ENCODE data around the gene USP40. TPM values are rescaled to one million over a fixed set of nuclear protein-coding genes. Genes with fewer than 3 reads are reported as not detected.
A peak's percentile ranks its signal among the peaks of the same experiment; 100 is the strongest.
"Not testable (repeated sequence)": the region's sequence is repeated elsewhere in the genome, so short reads cannot be mapped to it uniquely, and the experiment has no call there.

USP40 gene
- total and polyA plus RNA-seq, 2 experiments from 2014 or later, result 14.0 to 21.7 TPM

GRCh38 chr2:233603520-233603919 is 36.9 kb upstream of the USP40 start:
- Histone ChIP-seq H3K9me3 (ENCODE audit: low read depth) (no peaks in the 10 kb centered on the region), H3K36me3 (no peaks in the 10 kb centered on the region), H3K27ac (no peak overlapping the region), H3K4me1 (ENCODE audit: low read depth) (no peaks in the 10 kb centered on the region), H3K4me3 (no peak overlapping the region), H3K27me3 (no peaks in the 10 kb centered on the region)
- DNase-seq (ENCODE audit: low read depth in 1 of 2, low spot score in 1 of 2), result no peak
- TF ChIP-seq, protein P1, sequence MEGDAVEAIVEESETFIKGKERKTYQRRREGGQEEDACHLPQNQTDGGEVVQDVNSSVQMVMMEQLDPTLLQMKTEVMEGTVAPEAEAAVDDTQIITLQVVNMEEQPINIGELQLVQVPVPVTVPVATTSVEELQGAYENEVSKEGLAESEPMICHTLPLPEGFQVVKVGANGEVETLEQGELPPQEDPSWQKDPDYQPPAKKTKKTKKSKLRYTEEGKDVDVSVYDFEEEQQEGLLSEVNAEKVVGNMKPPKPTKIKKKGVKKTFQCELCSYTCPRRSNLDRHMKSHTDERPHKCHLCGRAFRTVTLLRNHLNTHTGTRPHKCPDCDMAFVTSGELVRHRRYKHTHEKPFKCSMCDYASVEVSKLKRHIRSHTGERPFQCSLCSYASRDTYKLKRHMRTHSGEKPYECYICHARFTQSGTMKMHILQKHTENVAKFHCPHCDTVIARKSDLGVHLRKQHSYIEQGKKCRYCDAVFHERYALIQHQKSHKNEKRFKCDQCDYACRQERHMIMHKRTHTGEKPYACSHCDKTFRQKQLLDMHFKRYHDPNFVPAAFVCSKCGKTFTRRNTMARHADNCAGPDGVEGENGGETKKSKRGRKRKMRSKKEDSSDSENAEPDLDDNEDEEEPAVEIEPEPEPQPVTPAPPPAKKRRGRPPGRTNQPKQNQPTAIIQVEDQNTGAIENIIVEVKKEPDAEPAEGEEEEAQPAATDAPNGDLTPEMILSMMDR (IDR thresholded peaks at IDR 0.05; ENCODE audit: low read depth, low read length), result no peak

GRCh38 chr2:233602076-233602475 is 35.5 kb upstream of the USP40 start:
- Histone ChIP-seq H3K9me3 (ENCODE audit: low read depth) (no peaks in the 10 kb centered on the region), H3K27ac (no peak overlapping the region), H3K4me3 (no peak overlapping the region), H3K36me3 (no peaks in the 10 kb centered on the region), H3K4me1 (ENCODE audit: low read depth) (no peaks in the 10 kb centered on the region), H3K27me3 (no peaks in the 10 kb centered on the region)
- no peak for DNase-seq (ENCODE audit: low read depth in 1 of 2, low spot score in 1 of 2)
- TF ChIP-seq, protein P1 (IDR thresholded peaks at IDR 0.05; ENCODE audit: low read depth, low read length), result no peak

DNA sequence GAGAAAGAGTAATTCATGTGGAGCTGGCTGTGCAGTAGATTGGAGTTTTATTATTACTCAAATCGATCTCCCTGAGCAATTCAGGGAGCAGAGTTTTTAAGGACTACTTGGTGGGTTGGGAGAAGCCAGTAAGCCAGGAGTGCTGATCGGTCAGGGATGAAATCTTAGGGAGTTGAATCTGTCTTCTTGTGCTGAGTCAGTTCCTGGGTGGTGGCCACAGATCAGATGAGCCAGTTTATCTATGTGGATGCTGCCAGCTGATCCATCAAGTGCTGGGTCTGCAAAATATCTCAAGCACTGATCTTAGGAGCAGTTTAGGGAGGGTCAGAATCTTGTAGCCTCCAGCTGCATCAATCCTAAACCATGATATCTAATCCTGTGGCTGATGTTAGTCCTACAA is 33.8 kb upstream of the USP40 start:
- no peaks in the 10 kb centered on the region for H3K9me3 ChIP-seq (ENCODE audit: low read depth)
- H3K27ac ChIP-seq, result no peak overlapping the region
- H3K4me1 ChIP-seq (ENCODE audit: low read depth), result no peaks in the 10 kb centered on the region
- TF ChIP-seq, protein P1 (IDR thresholded peaks at IDR 0.05; ENCODE audit: low read depth, low read length), result no peak
- H3K4me3 ChIP-seq, result no peak overlapping the region
- peak in 1 of 2 donors; percentile 11 for DNase-seq (ENCODE audit: low read depth in 1 of 2, low spot score in 1 of 2)
- H3K27me3 ChIP-seq, result no peaks in the 10 kb centered on the region
- H3K36me3 ChIP-seq, result no peaks in the 10 kb centered on the region

DNA sequence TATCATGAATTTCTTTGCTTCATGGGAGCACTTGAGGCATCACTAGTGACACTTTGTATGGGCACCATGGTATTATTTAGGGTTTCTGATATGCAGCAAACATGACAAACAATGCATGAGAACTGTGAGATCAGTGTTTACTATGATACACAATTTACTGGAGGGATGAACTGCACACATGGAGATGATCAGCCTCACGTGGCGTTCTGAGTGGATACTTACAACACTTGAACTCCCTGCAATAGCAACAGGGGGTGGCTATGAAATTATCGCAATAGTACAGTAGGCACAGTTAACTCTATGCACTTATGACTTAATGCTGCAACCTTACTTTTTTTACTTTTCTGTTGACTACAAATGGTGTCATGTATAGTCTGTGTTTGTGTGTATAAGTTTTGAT is 32.4 kb upstream of the USP40 start:
- H3K36me3 ChIP-seq, result no peaks in the 10 kb centered on the region
- no peaks in the 10 kb centered on the region for H3K9me3 ChIP-seq (ENCODE audit: low read depth)
- H3K27me3 ChIP-seq, result no peaks in the 10 kb centered on the region
- H3K4me3 ChIP-seq, result no peak overlapping the region
- TF ChIP-seq, protein P1 (IDR thresholded peaks at IDR 0.05; ENCODE audit: low read depth, low read length), result no peak
- H3K27ac ChIP-seq, result no peak overlapping the region
- H3K4me1 ChIP-seq (ENCODE audit: low read depth), result no peaks in the 10 kb centered on the region
- no peak for DNase-seq (ENCODE audit: low read depth in 1 of 2, low spot score in 1 of 2)

- TF ChIP-seq, protein P1 (IDR thresholded peaks at IDR 0.05; ENCODE audit: low read depth, low read length), result no peak
- H3K4me1 ChIP-seq (ENCODE audit: low read depth), result no peaks in the 10 kb centered on the region
- H3K36me3 ChIP-seq, result no peaks in the 10 kb centered on the region
- H3K27me3 ChIP-seq, result no peaks in the 10 kb centered on the region
- DNase-seq (ENCODE audit: low read depth in 1 of 2, low spot score in 1 of 2), result no peak
- no peak overlapping the region for H3K27ac ChIP-seq
- H3K9me3 ChIP-seq (ENCODE audit: low read depth), result no peaks in the 10 kb centered on the region
- H3K4me3 ChIP-seq, result no peak overlapping the region
Measured at GRCh38 chr2:233597522-233597921, 30.9 kb upstream of the USP40 start.

- no peaks in the 10 kb centered on the region for H3K4me1 ChIP-seq (ENCODE audit: low read depth)
- H3K27me3 ChIP-seq, result no peaks in the 10 kb centered on the region
- TF ChIP-seq, protein P1 (IDR thresholded peaks at IDR 0.05; ENCODE audit: low read depth, low read length), result no peak
- no peak overlapping the region for H3K27ac ChIP-seq
- no peaks in the 10 kb centered on the region for H3K9me3 ChIP-seq (ENCODE audit: low read depth)
- no peak overlapping the region for H3K4me3 ChIP-seq
- no peaks in the 10 kb centered on the region for H3K36me3 ChIP-seq
- no peak for DNase-seq (ENCODE audit: low read depth in 1 of 2, low spot score in 1 of 2)
Measured at GRCh38 chr2:233593201-233593600, 26.6 kb upstream of the USP40 start.

- H3K27me3 ChIP-seq; H3K9me3 ChIP-seq (ENCODE audit: low read depth); H3K4me3 ChIP-seq; DNase-seq (ENCODE audit: low read depth in 1 of 2, low spot score in 1 of 2); H3K36me3 ChIP-seq; H3K4me1 ChIP-seq (ENCODE audit: low read depth); H3K27ac ChIP-seq: not testable (repeated sequence)
Measured at GRCh38 chr2:233592706-233593105, 26.1 kb upstream of the USP40 start.

Data from cardiac muscle cell (in vitro differentiated cells and primary cell).